Measurements from ENCODE around the gene IL19.
"Not testable (repeated sequence)": the region's sequence is repeated elsewhere in the genome, so short reads cannot be mapped to it uniquely, and the experiment has no call there.

Gene IL19

GRCh38 chr1:206753141-206753540 lies 17.4 kb upstream of the IL19 start:
- no peak for ATAC-seq (ENCODE audit: low read depth)
- Mint-ChIP-seq H3K27ac (no peak overlapping the region), H3K4me3 (no peak overlapping the region), H3K27me3 (peaks cover 8% of the 10 kb centered on the region), H3K4me1 (peaks cover 4% of the 10 kb centered on the region), H3K36me3 (peaks cover 4% of the 10 kb centered on the region), H3K9me3 (no peaks in the 10 kb centered on the region)
- DNase-seq (ENCODE audit: low spot score in 2 of 2), result no peak

GRCh38 chr1:206754011-206754410 lies 16.6 kb upstream of the IL19 start:
- DNase-seq (ENCODE audit: low spot score in 2 of 2), result no peak
- Mint-ChIP-seq H3K36me3 (peaks cover 4% of the 10 kb centered on the region), H3K27ac (no peak overlapping the region), H3K9me3 (no peaks in the 10 kb centered on the region), H3K4me1 (peaks cover 4% of the 10 kb centered on the region), H3K4me3 (no peak overlapping the region), H3K27me3 (peaks cover 8% of the 10 kb centered on the region)
- ATAC-seq (ENCODE audit: low read depth), result no peak

DNA sequence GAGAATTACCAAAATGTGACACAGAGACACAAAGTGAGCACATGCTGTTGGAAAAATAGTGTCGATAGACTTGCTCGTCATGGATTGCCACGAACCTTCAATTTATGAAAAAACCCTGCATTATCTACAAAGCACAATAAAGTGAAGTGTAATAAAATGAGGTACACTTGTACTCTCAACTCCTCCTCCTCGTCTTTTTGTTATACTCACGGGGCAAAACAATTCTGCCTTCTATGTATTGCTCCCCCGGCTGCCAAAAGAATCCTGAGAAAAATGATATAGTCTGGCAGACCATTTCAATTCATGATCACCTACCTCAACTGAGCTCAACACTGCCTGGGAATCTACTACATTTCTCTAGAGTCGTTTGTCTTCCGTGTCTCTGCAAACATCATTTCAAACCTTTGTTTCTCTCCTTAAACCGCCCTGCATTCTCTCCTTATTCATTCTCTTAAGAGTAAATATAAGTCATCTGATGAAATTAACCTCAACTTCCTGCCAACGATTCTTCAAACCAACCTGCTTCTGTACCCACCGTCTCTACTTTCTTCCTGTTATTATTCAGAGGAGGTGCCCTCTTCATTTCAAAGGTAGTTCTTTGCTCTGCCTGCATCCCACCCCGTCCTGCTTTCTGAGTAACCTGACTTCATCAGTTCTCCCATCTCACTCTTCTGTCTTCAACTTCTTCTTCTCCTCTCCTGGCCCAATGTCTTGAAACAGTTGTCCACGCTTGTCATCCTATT lies 12.9 kb upstream of the IL19 start:
- DNase-seq (ENCODE audit: low spot score in 2 of 2) (no peak), ATAC-seq (ENCODE audit: low read depth) (peak; percentile 80)

GRCh38 chr1:206760590-206760989 lies 10.0 kb upstream of the IL19 start:
- Mint-ChIP-seq H3K9me3 (no peaks in the 10 kb centered on the region), H3K4me1 (no peaks in the 10 kb centered on the region), H3K27ac (no peak overlapping the region), H3K27me3 (no peaks in the 10 kb centered on the region), H3K36me3 (no peaks in the 10 kb centered on the region), H3K4me3 (no peak overlapping the region)
- DNase-seq (ENCODE audit: low spot score in 2 of 2) (no peak), ATAC-seq (ENCODE audit: low read depth) (no peak)

More for the DNA sequence above, 12.9 kb upstream of the IL19 start:
- Mint-ChIP-seq H3K27ac (no peak overlapping the region), H3K27me3 (peaks cover 3% of the 10 kb centered on the region), H3K36me3 (peaks cover 4% of the 10 kb centered on the region), H3K9me3 (no peaks in the 10 kb centered on the region), H3K4me3 (no peak overlapping the region), H3K4me1 (peaks cover under 1% of the 10 kb centered on the region)

DNA sequence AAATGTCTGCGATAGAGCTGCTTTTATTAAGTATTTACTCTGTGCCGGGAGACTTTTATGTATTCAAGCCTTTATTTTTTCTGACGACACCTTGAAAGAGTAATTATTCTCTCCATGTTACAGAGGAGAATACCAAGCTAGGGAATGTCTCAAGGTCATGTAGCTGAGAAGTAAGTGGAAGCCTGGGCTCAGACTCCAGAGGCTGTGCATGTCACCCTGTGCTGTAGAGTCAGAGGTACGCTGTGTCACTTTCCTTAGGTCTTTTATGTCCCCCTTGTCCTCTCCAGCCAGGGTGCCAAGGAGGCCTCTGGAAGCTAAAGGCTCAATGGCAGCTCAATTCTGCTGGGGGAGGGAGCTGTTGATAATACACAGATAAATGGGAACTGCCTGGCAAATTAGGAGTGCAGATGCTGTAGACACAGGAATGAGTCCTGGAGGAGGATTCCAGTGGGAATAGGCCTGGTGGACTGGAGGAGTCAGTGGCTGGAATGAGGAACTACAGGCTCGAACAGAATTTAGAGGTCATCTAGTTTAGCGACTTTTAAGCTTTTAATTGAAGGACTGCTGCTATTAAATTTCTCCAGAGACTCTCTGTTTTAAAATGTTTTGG lies 9.3 kb upstream of the IL19 start:
- no peaks in the 10 kb centered on the region for H3K9me3 Mint-ChIP-seq
- H3K36me3 Mint-ChIP-seq, result no peaks in the 10 kb centered on the region
- no peak overlapping the region for H3K4me3 Mint-ChIP-seq
- DNase-seq (ENCODE audit: low spot score in 2 of 2), result no peak
- peaks cover 5% of the 10 kb centered on the region for H3K4me1 Mint-ChIP-seq
- no peak overlapping the region for H3K27ac Mint-ChIP-seq
- no peak for ATAC-seq (ENCODE audit: low read depth)
- no peaks in the 10 kb centered on the region for H3K27me3 Mint-ChIP-seq

DNA sequence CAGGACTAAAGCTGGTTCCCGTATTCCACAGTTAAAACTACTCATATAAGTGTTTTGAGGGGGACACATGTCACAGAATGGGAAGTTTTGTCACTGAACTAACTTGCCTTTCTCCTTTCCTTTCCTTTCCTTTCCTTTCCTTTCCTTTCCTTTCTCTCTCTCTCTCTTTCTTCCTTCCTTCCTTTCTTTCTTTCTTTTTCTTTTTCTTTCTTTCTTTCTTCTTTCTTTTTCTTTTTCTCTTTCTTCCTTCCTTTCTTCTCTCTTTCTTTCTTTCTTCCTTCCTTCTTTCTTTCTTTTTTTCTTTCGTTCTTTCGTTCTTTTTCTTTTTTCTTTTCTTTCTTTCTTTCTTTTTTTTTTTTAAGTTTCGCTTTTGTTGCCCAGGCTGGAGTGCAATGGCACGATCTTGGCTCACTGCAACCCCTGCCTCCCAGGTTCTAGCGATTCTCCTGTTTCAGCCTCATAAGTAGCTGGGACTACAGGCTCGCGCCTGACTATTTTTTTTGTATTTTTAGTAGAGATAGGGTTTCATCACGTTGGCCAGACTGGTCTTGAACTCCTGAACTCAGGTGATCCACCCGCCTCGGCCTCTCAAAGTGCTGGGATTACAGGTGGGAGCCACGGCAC lies 7.7 kb upstream of the IL19 start:
- not testable (repeated sequence) for DNase-seq (ENCODE audit: low spot score in 2 of 2); H3K27me3 Mint-ChIP-seq; H3K36me3 Mint-ChIP-seq; H3K9me3 Mint-ChIP-seq; H3K27ac Mint-ChIP-seq; H3K4me3 Mint-ChIP-seq; ATAC-seq (ENCODE audit: low read depth)
- peaks cover 15% of the 10 kb centered on the region for H3K4me1 Mint-ChIP-seq

GRCh38 chr1:206765771-206766170 lies 4.8 kb upstream of the IL19 start:
- H3K4me1 Mint-ChIP-seq, result peaks cover 33% of the 10 kb centered on the region
- H3K9me3 Mint-ChIP-seq; H3K27me3 Mint-ChIP-seq; H3K36me3 Mint-ChIP-seq; DNase-seq (ENCODE audit: low spot score in 2 of 2); ATAC-seq (ENCODE audit: low read depth); H3K4me3 Mint-ChIP-seq; H3K27ac Mint-ChIP-seq: not testable (repeated sequence)

DNA sequence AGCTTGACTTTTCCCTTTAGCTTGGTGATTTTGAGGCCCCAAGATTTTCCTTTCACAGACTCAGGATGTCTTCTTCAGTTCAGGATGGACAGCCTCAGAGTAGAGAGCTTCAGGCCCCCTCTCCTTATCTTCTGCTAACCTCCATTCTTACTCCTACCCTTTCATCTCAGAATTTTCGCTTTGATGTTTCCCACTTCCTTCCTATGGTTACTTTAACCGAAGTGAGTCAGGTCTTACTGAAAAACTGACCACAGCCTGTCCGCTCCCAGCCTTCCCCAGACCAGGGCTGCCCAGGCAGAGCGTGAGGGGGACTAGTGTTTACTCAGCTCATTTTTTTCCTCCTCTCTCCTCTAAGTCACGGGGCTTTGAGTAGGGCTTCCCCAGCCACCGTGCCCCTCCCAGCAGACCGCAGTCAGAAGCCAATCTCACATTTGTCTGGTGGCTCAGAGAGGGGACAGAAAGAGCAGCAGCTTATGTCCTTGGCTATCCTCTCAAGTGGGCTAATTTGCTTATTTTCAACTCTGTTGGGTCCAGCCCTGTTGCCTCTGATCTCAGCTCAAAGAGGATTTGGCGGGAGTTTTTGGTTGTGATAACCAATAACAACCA lies 4.2 kb upstream of the IL19 start:
- peaks cover 37% of the 10 kb centered on the region for H3K4me1 Mint-ChIP-seq
- no peaks in the 10 kb centered on the region for H3K9me3 Mint-ChIP-seq
- H3K36me3 Mint-ChIP-seq, result no peaks in the 10 kb centered on the region

GRCh38 chr1:206768472-206769303 lies 1.9 kb upstream of the IL19 start:
- Mint-ChIP-seq H3K27me3 (no peaks in the 10 kb centered on the region), H3K9me3 (no peaks in the 10 kb centered on the region), H3K27ac (peak overlapping the region; percentile 6), H3K4me1 (peaks cover 56% of the 10 kb centered on the region), H3K36me3 (no peaks in the 10 kb centered on the region), H3K4me3 (no peak overlapping the region)
- DNase-seq (ENCODE audit: low spot score in 2 of 2) (no peak), ATAC-seq (ENCODE audit: low read depth) (no peak)

More for the DNA sequence above, 4.2 kb upstream of the IL19 start:
- H3K27ac Mint-ChIP-seq, result peak overlapping the region; percentile 15
- peak overlapping the region; percentile 35 for H3K4me3 Mint-ChIP-seq
- no peaks in the 10 kb centered on the region for H3K27me3 Mint-ChIP-seq
- DNase-seq (ENCODE audit: low spot score in 2 of 2) (peak in 1 of 2 donors; percentile 41), ATAC-seq (ENCODE audit: low read depth) (peak; percentile 91)

DNA sequence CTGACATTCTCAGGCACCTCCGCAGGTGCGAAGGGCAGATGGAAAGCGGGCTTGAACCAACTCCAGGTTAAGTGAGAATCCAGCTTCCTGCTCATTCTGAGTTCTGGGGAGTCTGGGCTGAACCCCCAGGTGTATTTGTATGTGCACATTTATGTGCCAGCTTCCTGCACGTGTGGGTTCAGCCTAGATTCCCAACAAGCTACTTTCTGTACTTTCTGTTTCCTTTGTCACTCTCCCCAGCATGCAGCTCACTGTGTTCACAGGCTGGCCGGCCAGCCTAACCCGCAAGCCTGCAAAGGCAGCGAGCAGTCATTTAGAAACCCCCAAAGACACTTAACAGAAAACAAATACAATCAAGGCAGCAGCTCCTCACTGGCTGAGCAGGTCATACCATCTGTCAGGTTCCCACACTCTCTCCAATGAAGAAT lies 1.3 kb upstream of the IL19 start:
- Mint-ChIP-seq H3K4me3 (peak overlapping the region; percentile 43), H3K4me1 (peaks cover 60% of the 10 kb centered on the region), H3K9me3 (no peaks in the 10 kb centered on the region), H3K36me3 (no peaks in the 10 kb centered on the region), H3K27ac (peak overlapping the region; percentile 6), H3K27me3 (no peaks in the 10 kb centered on the region)
- DNase-seq (ENCODE audit: low spot score in 2 of 2) (no peak), ATAC-seq (ENCODE audit: low read depth) (peak; percentile 48)

GRCh38 chr1:206771338-206771692 lies 742 bp downstream of the IL19 start:
- Mint-ChIP-seq H3K4me1 (peaks cover 59% of the 10 kb centered on the region), H3K27ac (no peak overlapping the region), H3K9me3 (no peaks in the 10 kb centered on the region), H3K36me3 (no peaks in the 10 kb centered on the region), H3K27me3 (no peaks in the 10 kb centered on the region), H3K4me3 (peak overlapping the region; percentile 50)
- no peak for DNase-seq (ENCODE audit: low spot score in 2 of 2)
- ATAC-seq (ENCODE audit: low read depth), result no peak

DNA sequence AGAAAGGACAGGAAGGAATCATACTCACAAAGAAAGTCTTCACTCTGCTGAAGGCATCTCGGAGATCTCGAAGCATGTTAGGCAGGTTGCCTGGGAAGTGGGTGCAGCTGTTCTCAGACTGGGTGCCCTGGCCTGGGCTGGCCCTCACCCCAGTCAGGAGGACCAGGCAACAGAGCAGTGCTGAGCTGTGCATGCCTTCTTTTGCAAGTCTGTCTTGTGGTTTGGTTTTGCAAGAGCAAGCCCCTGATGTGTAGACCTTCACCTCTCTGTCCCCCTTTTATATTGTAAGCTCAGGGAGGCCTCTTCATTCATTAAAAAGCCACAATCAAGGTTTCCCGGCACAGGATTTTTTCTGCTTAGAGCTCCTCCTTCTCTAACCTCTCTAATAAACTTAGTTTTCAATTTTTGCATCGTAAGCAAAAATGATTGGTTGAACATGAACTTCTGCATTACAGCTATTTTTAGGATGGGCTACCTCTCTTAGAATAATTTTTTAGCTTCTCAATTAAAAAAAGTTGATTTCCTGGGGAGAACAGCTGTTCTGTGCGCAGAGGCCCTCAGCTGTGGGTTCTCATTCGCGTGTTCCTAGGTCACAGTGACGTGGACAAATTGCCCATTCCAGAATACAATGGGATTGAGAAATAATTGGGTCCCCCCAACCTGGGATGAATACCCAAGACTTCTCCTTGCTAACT lies 1.8 kb downstream of the IL19 start, which contains the start of gene IL10:
Gene IL10 (minus strand): TSS at position 252 of the 695 bp plus-strand sequence. CDS start 59 bp downstream, at position 193.
- Mint-ChIP-seq H3K27me3 (no peaks in the 10 kb centered on the region), H3K27ac (no peak within 1 kb of the TSS), H3K9me3 (no peaks in the 10 kb centered on the region), H3K36me3 (no peaks in the 10 kb centered on the region), H3K4me3 (peak within 1 kb of the TSS; percentile 33), H3K4me1 (peaks cover 49% of the 10 kb centered on the region)
- DNase-seq (ENCODE audit: low spot score in 2 of 2), result no peak
- peak; percentile 50 for ATAC-seq (ENCODE audit: low read depth)

DNA sequence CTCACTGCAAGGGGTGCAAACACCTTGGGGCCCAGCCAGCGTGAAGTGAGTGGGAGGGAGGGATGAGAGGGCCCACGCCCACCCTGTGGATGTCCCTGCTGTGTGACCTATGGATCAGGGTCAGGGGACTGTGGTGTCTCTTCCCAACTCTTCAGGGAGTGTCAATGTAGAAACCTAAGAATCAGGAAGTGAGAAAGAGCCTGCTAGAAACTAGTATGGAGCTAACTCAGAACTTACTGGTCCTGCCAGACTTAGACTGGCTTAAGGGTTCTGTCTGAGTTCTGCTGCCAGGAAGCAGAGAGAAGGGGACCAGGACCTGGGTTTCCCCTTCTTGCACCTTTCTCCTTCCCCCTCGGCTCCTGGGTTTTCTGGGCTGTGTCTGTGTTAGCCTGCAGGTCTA lies 3.5 kb downstream of the IL19 start:
- H3K9me3 Mint-ChIP-seq, result no peaks in the 10 kb centered on the region
- H3K27ac Mint-ChIP-seq, result no peak overlapping the region
- no peaks in the 10 kb centered on the region for H3K27me3 Mint-ChIP-seq
- ATAC-seq (ENCODE audit: low read depth) (peak; percentile 46), DNase-seq (ENCODE audit: low spot score in 2 of 2) (no peak)
- H3K4me1 Mint-ChIP-seq, result peaks cover 44% of the 10 kb centered on the region
- no peaks in the 10 kb centered on the region for H3K36me3 Mint-ChIP-seq
- no peak overlapping the region for H3K4me3 Mint-ChIP-seq
